Peyer's patch (tissue), 4 donors: Measurements from ENCODE around the gene ARL4A.

Experiments
- CTCF ChIP-seq, 6 experiments: fragments of 450-650 bp in 4 of 6; fragments of 200-600 bp in 2 of 6; sonication (generic) in 1 of 6; IDR thresholded peaks; one replicate each; pipeline ENCODE4 v1.5.1; 2017 to 2019; ENCODE audit warnings: antibody characterized with exemption in 6 of 6, mild to moderate bottlenecking in 3 of 6, moderate library complexity in 1 of 6
- POLR2A ChIP-seq, 2 donors: fragments of 450-650 bp; IDR thresholded peaks; one replicate each; pipeline ENCODE4 v1.5.1; 2017; ENCODE audit warnings: antibody characterized with exemption in 2 of 2, mild to moderate bottlenecking in 2 of 2, moderate library complexity in 2 of 2

- TF ChIP-seq CTCF (IDR thresholded peaks at IDR 0.05) (no peak), POLR2A (IDR thresholded peaks at IDR 0.05) (no peak)
Measured at GRCh38 chr7:12738665-12739064, 51.2 kb downstream of the ARL4A start.
